Measurements from ENCODE around the gene ALKBH5.

Gene ALKBH5

DNA sequence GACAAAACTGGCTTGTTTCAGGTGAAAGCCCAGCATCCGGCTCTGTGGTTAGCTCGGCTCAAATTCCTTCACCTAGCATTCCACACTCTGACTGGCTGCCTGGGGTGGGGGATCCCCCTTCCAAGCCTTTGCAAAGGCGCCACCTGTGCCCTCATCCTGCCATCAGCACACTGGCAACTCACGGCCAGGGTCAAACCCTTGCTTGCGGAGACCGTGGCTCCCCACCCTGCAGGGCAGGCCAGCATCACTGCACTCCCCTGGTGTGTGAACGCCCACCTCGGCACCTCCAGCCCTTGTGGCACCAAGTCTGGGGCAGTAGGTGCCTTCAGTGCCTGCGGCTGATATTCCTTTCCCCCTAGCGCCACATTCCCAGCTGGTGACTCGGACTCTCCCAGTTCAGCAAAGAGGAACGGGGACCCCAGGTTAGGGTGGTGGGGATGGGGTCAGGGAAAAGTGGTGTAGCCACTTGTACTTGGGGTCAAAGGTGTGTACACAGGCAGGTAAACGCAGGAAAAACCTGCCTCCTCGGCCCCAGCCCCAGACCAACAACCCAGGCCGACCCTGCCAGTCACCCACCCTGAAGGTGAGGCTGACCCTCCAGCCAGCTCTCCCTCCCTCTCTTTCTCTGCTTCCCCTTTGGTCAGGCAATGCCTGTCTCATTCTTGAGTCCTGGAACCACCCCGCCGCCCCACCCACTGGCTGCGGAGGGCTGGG lies 73.8 kb downstream of the ALKBH5 start:
- H3K4me3 ChIP-seq (ENCODE audit: insufficient read depth, low read depth, low read length), result peak overlapping the region; percentile 85
- H3K27ac ChIP-seq (ENCODE audit: insufficient read depth, low read depth, low read length, poor library complexity, severe bottlenecking), result peak overlapping the region; percentile 65
- H3K27me3 ChIP-seq (ENCODE audit: control insufficient read depth, insufficient read depth, low read length, poor library complexity, severe bottlenecking), result no peaks in the 10 kb centered on the region
- H3K36me3 ChIP-seq (ENCODE audit: control insufficient read depth, insufficient read depth, low read length), result peaks cover 26% of the 10 kb centered on the region
- H3K4me1 ChIP-seq (ENCODE audit: control insufficient read depth, insufficient read depth, low read length), result peaks cover 18% of the 10 kb centered on the region
- H3K9me3 ChIP-seq (ENCODE audit: control insufficient read depth, low read length), result no peaks in the 10 kb centered on the region
- 23 to 28% methylated on average over 18 of the region's 18 CpGs for WGBS, 2 experiments

- no peaks in the 10 kb centered on the region for H3K9me3 ChIP-seq (ENCODE audit: control insufficient read depth, low read length)
- H3K36me3 ChIP-seq (ENCODE audit: control insufficient read depth, insufficient read depth, low read length), result peaks cover 24% of the 10 kb centered on the region
- WGBS, 2 experiments, result 0 to 1% methylated on average over 16 of the region's 16 CpGs
- no peaks in the 10 kb centered on the region for H3K27me3 ChIP-seq (ENCODE audit: control insufficient read depth, insufficient read depth, low read length, poor library complexity, severe bottlenecking)
- H3K4me3 ChIP-seq (ENCODE audit: insufficient read depth, low read depth, low read length), result peak overlapping the region; percentile 85
- peaks cover 18% of the 10 kb centered on the region for H3K4me1 ChIP-seq (ENCODE audit: control insufficient read depth, insufficient read depth, low read length)
- H3K27ac ChIP-seq (ENCODE audit: insufficient read depth, low read depth, low read length, poor library complexity, severe bottlenecking), result peak overlapping the region; percentile 65
Measured at GRCh38 chr17:18257982-18258355, 74.3 kb downstream of the ALKBH5 start.

DNA sequence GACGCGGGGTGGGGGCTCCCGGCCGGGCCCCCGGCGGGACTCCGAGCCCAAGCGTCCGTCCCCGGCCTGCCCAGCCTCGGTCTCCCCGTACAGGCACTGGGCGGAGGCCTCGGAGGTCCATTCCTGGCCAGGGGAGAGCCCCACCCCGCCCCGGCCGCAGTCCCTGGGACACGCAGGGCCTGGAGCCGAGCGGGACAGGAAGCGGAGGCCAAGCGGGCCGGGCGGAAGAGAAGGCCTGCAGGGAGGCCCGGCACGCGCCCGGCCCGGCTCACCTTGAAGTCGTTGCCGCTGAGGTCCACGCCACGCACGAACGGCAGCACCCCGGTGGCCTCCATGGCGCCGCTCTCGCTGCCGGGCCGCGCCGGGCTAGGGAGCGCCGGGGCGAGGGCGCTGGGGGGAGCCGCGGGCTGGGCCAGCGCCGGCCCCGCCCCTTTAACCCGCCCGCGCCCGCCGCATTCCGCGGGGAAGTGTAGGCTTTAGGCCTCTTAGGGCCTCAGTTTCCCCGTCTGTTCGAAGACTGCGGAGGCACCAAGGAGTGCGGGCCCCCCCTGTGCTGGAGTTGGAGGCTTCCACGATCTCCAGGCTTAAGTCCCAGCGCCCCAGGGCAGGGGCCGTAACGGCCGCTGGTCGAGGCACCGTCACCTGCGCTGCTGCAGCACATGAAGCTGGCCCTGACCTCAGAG lies 74.9 kb downstream of the ALKBH5 start, which contains the start of gene FLII:
FLII (minus strand) TSS at position 383 of the 683 bp plus-strand sequence; CDS start at position 335, 48 bp downstream.
- Histone ChIP-seq H3K4me1 (ENCODE audit: control insufficient read depth, insufficient read depth, low read length) (peaks cover 18% of the 10 kb centered on the region), H3K4me3 (ENCODE audit: insufficient read depth, low read depth, low read length) (peak within 1 kb of the TSS; percentile 85), H3K27ac (ENCODE audit: insufficient read depth, low read depth, low read length, poor library complexity, severe bottlenecking) (peak within 1 kb of the TSS; percentile 65), H3K27me3 (ENCODE audit: control insufficient read depth, insufficient read depth, low read length, poor library complexity, severe bottlenecking) (no peaks in the 10 kb centered on the region), H3K9me3 (ENCODE audit: control insufficient read depth, low read length) (no peaks in the 10 kb centered on the region), H3K36me3 (ENCODE audit: control insufficient read depth, insufficient read depth, low read length) (peaks cover 24% of the 10 kb centered on the region)
- 3% methylated on average over 71 of the region's 71 CpGs for WGBS, 2 experiments
